DOHH2 (cell line): Measurements from ENCODE around the gene KIF25.

Experiments
- H3F3A ChIP-seq: fragments of 200-600 bp; sonication (generic), shearing (Covaris generic); 2 replicates; pipeline ENCODE4 v1.6.0; 2016; ENCODE audit warnings: antibody characterized with exemption, mild to moderate bottlenecking; ENCODE audit not compliant: control insufficient read depth, insufficient read depth
- H3K27ac ChIP-seq: fragments of 200-600 bp; sonication (generic); 2 replicates; pipeline ENCODE4 v1.5.1; 2014; ENCODE audit warnings: low read depth, mild to moderate bottlenecking, low read length, moderate library complexity
- H3K27me3 ChIP-seq: fragments of 200-600 bp; sonication (generic); 2 replicates; pipeline ENCODE4 v1.6.1; 2014; ENCODE audit warnings: mild to moderate bottlenecking, low read length, mixed read lengths; ENCODE audit not compliant: control insufficient read depth
- H3K36me3 ChIP-seq: fragments of 200-600 bp; sonication (generic); 2 replicates; pipeline ENCODE4 v1.6.1; 2014; ENCODE audit warnings: mild to moderate bottlenecking, low read length, moderate library complexity, mixed read lengths; ENCODE audit not compliant: control insufficient read depth
- H3K4me1 ChIP-seq: fragments of 200-600 bp; sonication (generic); 2 replicates; pipeline ENCODE4 v1.6.1; 2014; ENCODE audit warnings: mild to moderate bottlenecking, low read length, mixed read lengths; ENCODE audit not compliant: control insufficient read depth
- H3K4me2 ChIP-seq: fragments of 200-600 bp; sonication (generic); 2 replicates; pipeline ENCODE4 v1.6.0; 2014; ENCODE audit warnings: mild to moderate bottlenecking, low read length, moderate library complexity
- H3K4me3 ChIP-seq: fragments of 200-600 bp; sonication (generic); 2 replicates; pipeline ENCODE4 v1.5.1; 2014; ENCODE audit warnings: mild to moderate bottlenecking, low read length, mixed read lengths
- H3K79me2 ChIP-seq: fragments of 200-600 bp; sonication (generic); 2 replicates; pipeline ENCODE4 v1.6.1; 2014; ENCODE audit warnings: mild to moderate bottlenecking, low read length, mixed read lengths; ENCODE audit not compliant: control insufficient read depth
- H3K9me2 ChIP-seq: fragments of 200-600 bp; sonication (generic); replicated peaks from 2 replicates; pipeline ENCODE4 v1.6.1; 2014; ENCODE audit warnings: mild to moderate bottlenecking, low read length, mixed read lengths; ENCODE audit not compliant: control insufficient read depth
- H3K9me3 ChIP-seq: fragments of 200-600 bp; sonication (generic); 2 replicates; pipeline ENCODE4 v1.6.1; 2014; ENCODE audit warnings: antibody characterized with exemption, low read length, mixed read lengths; ENCODE audit not compliant: control insufficient read depth, insufficient read depth
- H4K20me1 ChIP-seq: fragments of 200-600 bp; sonication (generic); 2 replicates; pipeline ENCODE4 v1.6.0; 2014; ENCODE audit warnings: low read depth, mild to moderate bottlenecking, antibody characterized with exemption, low read length, moderate library complexity; ENCODE audit not compliant: control insufficient read depth, insufficient read depth
- CTCF ChIP-seq: fragments of 200-600 bp; sonication (generic); IDR thresholded peaks from one replicate; pipeline ENCODE4 v1.5.1; 2014; ENCODE audit warnings: antibody characterized with exemption, mild to moderate bottlenecking, low read depth, low read length; ENCODE audit not compliant: poor library complexity, severe bottlenecking
- EZH2phosphoT487 ChIP-seq: fragments of 200-600 bp; sonication (generic); IDR thresholded peaks from 2 replicates; pipeline ENCODE4 v1.6.1; 2017; ENCODE audit warnings: borderline replicate concordance, mild to moderate bottlenecking, antibody characterized with exemption, low read length, moderate library complexity, mixed read lengths

The KIF25 gene

GRCh38 chr6:168030908-168031307 lies 33.4 kb downstream of the KIF25 start:
- H3K4me1 ChIP-seq, result no peaks in the 10 kb centered on the region
- no peak overlapping the region for H3K27ac ChIP-seq
- H3F3A ChIP-seq, result no peaks in the 10 kb centered on the region
- H3K27me3 ChIP-seq, result no peaks in the 10 kb centered on the region
- no peak overlapping the region for H3K4me2 ChIP-seq
- H3K9me3 ChIP-seq, result no peaks in the 10 kb centered on the region; the same call in 1 of the 2 replicates
- H4K20me1 ChIP-seq, result no peaks in the 10 kb centered on the region
- H3K4me3 ChIP-seq, result no peak overlapping the region
- H3K79me2 ChIP-seq, result no peaks in the 10 kb centered on the region
- H3K9me2 ChIP-seq, result no peaks in the 10 kb centered on the region
- no peaks in the 10 kb centered on the region for H3K36me3 ChIP-seq
- TF ChIP-seq CTCF, result no peak
- TF ChIP-seq EZH2phosphoT487, result no peak

- H3K4me1 ChIP-seq, result no peaks in the 10 kb centered on the region
Observed at GRCh38 chr6:168031411-168031971, 34.0 kb downstream of the KIF25 start.

GRCh38 chr6:168032005-168032760 lies 34.7 kb downstream of the KIF25 start:
- no peaks in the 10 kb centered on the region for H3K4me1 ChIP-seq
- H3K27ac ChIP-seq, result no peak overlapping the region

More at GRCh38 chr6:168031411-168031971, 34.0 kb downstream of the KIF25 start:
- no peaks in the 10 kb centered on the region for H4K20me1 ChIP-seq
- no peak overlapping the region for H3K27ac ChIP-seq
- no peaks in the 10 kb centered on the region for H3K36me3 ChIP-seq
- no peak overlapping the region for H3K4me3 ChIP-seq
- no peaks in the 10 kb centered on the region for H3F3A ChIP-seq
- no peaks in the 10 kb centered on the region for H3K79me2 ChIP-seq
- no peak for TF ChIP-seq EZH2phosphoT487
- no peak for TF ChIP-seq CTCF
- H3K27me3 ChIP-seq, result no peaks in the 10 kb centered on the region
- no peaks in the 10 kb centered on the region; the same call in 1 of the 2 replicates for H3K9me3 ChIP-seq
- no peaks in the 10 kb centered on the region for H3K9me2 ChIP-seq
- no peak overlapping the region for H3K4me2 ChIP-seq

More at GRCh38 chr6:168032005-168032760, 34.7 kb downstream of the KIF25 start:
- Histone ChIP-seq H3K9me3 (no peaks in the 10 kb centered on the region; the same call in 1 of the 2 replicates), H3K27me3 (no peaks in the 10 kb centered on the region), H3K9me2 (no peaks in the 10 kb centered on the region), H3K79me2 (no peaks in the 10 kb centered on the region), H4K20me1 (no peaks in the 10 kb centered on the region), H3K4me3 (no peak overlapping the region), H3K36me3 (no peaks in the 10 kb centered on the region), H3F3A (no peaks in the 10 kb centered on the region), H3K4me2 (no peak overlapping the region)
- TF ChIP-seq EZH2phosphoT487, result no peak
- no peak for TF ChIP-seq CTCF
